CD4-positive, alpha-beta T cell treated with Interleukin-17A for 4 hours (primary cell): ENCODE results near the gene VGLL3.
"Not testable (repeated sequence)": the region's sequence is repeated elsewhere in the genome, so short reads cannot be mapped to it uniquely, and the experiment has no call there.

ENCODE experiments used
- DNase-seq: peaks from one replicate; pipeline ENCODE4 v3.0.0-alpha.2; 2020; ENCODE audit warnings: mixed read lengths

VGLL3 gene, protein sequence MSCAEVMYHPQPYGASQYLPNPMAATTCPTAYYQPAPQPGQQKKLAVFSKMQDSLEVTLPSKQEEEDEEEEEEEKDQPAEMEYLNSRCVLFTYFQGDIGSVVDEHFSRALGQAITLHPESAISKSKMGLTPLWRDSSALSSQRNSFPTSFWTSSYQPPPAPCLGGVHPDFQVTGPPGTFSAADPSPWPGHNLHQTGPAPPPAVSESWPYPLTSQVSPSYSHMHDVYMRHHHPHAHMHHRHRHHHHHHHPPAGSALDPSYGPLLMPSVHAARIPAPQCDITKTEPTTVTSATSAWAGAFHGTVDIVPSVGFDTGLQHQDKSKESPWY

DNA sequence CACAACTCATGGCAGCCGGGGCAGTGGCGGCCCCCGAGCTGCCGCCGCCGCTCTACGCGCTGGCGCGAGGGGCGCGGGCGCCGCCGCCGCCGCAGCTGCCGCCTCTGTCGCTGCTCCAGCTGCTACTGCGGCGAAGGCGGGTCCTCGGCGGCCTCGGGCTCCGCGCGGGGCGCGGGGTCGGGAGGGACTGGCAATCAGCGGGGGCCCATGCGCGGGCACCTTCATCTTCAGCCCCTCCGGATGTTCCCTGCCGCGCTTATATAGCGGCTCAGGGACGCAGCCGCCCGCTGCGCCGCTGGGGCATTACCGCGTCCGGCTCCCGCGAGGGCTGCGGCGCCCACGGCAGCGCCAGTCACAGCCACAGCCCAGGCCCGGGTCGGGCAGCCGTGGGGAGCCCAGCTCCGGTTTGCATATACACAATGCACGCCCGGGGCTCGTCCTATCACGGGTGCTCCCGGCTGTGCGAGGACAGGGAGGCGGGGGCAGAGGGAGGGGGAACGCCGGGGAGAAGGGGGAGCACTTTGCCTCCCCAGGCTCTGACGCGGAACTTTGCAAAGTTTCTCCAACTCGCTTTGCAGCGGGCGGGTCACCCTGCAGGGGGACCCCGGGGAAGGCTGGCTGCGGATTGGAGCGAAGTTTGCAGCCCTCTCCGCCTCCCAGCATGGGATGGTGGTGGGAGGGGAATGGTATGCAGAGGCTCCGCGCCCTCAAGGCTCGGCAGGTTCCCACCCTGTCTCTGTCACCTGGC, at the start of gene VGLL3:
TSS of gene VGLL3 (minus strand) at position 416 of the 748 bp plus-strand sequence. CDS start at position 10, 406 bp downstream.
- DNase-seq, result no peak

- DNase-seq, result no peak
These were observed 46.7 kb upstream of the VGLL3 start for GRCh38 chr3:87037652-87038051.

DNA sequence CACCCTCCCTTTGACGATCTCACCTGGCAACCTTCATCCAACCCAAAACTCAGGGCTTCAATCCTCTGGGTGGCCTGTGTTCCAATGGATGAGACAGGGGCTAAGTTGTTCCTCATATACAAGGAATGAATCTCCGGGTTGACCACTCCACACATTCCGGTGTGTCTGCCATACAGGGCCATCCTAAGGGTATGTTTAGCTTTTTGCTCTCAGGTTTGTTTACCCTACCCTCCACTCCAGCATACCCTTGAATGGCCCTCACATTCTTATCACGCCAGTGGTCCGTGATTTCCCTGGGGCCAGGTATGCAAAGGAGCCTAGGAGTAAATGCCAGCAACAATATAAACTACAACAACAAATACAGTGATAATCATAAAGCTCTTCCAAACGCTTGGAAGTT, 45.7 kb upstream of the VGLL3 start:
- DNase-seq, result no peak

GRCh38 chr3:87035339-87035738, 44.4 kb upstream of the VGLL3 start:
- no peak for DNase-seq

- DNase-seq, result no peak
These were observed 42.3 kb upstream of the VGLL3 start for GRCh38 chr3:87033205-87033604.

- DNase-seq, result no peak
These were observed 35.0 kb upstream of the VGLL3 start for GRCh38 chr3:87025661-87026645.

DNA sequence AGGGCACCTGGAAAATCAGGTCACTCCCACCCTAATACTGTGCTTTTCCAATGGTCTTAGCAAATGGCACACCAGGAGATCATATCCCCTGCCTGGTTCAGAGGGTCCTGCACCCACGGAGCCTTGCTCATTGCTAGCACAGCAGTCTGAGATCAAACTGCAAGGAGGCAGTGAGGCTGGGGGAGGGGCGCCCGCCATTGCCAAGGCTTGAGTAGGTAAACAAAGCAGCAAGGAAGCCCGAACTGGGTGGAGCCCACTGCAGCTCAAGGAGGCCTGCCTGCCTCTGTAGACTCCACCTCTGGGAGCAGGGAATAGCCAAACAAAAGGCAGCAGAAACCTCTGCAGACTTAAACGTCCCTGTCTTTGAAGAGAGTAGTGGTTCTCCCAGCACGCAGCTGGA, 26.4 kb upstream of the VGLL3 start:
- not testable (repeated sequence) for DNase-seq

- DNase-seq, result no peak
These were observed 18.3 kb upstream of the VGLL3 start for GRCh38 chr3:87009271-87009670.

DNA sequence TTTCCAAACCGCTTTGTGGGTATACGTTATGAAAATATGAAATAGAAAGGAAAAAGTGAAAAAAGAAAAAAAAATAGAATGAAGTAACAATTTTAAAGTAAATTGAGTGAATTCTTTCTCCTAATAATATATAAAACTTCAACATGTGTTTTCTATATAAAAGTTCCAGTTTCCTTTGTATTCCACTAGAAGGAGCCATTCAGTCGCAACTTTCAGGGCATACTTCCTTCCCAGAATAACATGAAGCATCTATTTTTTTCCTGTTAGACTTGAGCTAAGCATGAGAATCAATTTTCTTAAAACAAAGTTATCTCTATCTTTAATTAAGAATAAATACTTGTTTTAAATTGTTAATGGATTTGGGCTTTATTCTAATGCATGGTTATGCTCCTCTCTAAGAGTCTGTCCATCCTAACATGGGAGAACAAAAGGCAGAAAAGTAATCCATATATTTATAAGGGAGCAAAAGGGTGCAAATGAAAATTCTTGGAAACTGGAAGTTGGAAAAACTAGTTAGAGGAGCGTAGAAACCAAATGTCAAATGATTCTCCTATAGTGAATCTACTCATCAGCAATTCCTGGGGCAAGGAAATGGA, 16.0 kb upstream of the VGLL3 start:
- no peak for DNase-seq

DNA sequence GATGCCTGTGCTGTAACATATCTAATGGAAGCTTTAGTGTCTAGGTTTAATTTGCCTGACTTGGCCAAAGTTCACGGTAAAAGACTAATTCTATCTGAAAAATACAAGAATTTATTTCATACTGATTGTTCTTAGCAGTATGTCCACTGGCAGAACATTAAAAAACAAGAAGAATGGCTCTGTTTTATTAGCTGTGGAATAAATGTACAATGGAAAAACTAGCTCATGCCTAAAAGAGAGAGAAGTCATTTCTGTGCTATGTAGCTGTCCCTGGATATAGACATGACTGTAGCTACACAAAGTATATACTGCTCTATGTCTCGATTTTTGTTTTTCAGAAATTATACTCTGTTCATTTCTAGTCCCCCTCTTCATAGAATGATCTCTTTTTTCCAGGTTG, 13.9 kb upstream of the VGLL3 start:
- DNase-seq, result no peak

GRCh38 chr3:87002346-87002745, 11.4 kb upstream of the VGLL3 start:
- DNase-seq, result no peak

DNA sequence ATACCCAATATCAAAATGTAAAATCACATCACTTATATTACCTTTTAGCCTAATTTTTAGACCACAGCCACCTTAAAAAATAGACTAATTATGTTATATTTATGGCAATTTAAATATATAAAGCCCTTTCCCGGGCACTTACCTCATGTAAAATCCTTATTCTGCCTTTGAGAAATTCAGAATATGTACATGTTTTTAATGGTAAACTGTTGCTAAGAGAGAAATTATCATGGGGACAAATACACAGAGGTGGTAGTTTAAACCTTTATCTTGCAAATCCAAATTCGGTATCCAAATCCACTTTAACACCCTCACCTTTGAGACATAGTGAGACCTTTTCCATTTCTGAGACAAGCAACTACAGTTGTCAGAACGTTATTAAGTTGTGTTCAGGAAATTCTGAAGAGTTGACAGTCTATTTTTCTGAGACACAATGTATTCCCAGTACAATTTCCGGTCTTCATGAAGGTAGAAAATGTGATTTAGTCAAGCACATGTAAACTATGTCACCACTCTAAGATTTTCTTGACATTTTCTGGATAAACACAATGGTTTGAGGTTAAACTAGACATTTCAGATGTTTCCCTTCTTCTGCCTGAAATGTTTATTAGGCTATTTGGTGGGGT, 10.6 kb upstream of the VGLL3 start:
- no peak for DNase-seq

- DNase-seq, result no peak
These were observed 10.0 kb upstream of the VGLL3 start for GRCh38 chr3:87000940-87001339.

DNA sequence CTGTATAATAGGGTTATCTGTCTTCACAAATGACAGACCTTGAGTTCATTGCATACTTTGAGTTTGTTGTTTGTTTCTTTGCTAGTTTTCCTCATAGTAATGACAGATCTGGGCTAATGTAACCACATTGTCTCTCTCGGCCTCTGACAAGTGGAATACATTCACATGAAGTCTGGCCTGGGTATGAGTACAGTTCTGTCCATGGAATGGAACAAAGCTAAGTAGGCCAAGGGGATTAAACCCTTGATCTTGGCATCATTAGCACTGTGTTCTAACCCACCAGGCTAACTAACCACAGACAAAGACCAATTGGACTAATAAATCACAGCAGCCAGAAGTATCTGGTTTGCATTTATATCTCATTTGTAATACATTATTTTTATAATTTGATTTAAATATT, 7.6 kb upstream of the VGLL3 start:
- DNase-seq, result no peak

DNA sequence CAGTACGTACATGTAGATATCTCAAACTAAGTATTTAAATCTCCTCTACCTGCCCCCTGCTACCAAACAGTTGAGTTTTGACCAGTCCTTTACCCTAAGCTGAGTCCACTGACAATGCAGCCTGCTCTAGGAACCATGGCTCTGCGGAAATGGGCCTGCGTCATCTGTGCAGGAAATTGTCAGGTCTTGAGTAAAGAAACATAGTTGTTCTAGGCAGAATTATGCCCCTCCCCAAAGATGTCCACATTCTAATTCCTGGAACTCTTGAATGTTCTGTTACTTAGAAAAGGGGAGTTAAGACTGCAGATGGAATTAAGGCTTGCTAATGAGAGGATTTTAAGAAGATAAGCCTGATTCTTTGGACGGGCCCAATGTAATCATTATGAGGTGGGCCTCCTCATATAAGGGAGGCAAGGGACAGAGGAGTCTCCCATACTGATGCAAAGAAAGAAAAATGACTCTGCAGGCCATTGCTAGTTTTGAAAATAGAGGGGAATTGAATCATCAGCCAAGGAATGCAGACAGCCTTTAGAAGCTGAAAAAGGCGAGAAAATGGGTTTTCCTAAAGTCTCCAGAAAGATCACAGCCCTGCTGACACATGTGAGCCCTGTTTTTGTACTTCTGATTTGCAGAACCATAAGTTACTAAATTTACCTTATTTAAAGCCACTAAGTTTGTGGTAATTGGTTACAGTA, 5.5 kb upstream of the VGLL3 start:
- no peak for DNase-seq

DNA sequence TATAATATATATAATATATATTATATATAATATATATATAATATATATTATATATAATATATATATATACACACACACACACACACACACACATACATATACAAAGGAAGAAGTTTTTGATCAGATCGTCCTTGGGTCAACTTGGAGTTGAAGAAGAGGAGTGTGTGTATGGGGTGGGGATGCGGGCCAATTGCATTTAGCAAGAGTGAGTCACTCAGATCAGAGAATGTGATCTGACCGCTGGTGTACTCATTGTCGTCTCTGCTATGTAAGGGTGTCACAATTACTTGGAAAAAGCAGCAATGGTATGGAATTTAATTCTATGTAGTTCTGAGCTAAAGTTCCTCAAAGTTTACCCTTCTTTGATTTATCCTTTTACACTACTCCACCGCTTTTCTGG, 4.6 kb upstream of the VGLL3 start:
- DNase-seq, result no peak

GRCh38 chr3:86993704-86994103, 2.8 kb upstream of the VGLL3 start:
- no peak for DNase-seq

GRCh38 chr3:86991840-86992435, 989 bp upstream of the VGLL3 start:
- no peak for DNase-seq

- no peak for DNase-seq
These were observed 500 bp upstream of the VGLL3 start for GRCh38 chr3:86991482-86991815.

DNA sequence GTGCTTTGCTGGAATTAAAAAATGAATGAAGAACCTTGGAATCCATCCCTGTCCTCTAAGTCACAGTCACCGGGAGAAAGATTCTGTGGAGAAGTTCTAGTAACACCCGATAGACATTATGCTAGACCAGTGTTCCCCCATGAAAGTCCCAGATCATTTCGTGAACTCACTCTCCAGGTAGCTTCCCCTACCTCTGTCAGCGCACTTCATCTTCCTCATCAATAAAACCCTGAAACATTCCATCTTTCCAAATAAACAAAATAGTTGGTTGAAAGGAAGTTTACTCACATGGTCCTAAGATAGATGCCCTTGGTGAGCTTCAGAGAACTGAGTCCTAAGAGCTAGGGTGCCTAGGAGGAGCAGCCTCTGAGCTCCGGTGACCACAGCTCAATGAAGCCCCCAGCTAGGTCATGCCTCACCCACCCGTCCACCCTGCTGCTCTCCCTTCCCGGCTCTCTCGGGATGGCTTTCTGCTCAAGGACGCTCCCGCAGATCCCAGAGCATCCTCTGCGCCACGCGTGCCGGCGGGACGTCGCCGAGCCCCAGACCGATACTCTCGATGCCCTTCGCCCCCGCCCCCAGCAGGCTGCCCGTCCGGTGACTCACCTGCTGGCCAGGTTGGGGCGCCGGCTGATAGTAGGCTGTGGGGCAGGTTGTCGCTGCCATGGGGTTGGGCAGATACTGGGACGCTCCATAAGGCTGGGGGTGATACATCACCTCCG, 776 bp downstream of the VGLL3 start:
- DNase-seq, result no peak

DNA sequence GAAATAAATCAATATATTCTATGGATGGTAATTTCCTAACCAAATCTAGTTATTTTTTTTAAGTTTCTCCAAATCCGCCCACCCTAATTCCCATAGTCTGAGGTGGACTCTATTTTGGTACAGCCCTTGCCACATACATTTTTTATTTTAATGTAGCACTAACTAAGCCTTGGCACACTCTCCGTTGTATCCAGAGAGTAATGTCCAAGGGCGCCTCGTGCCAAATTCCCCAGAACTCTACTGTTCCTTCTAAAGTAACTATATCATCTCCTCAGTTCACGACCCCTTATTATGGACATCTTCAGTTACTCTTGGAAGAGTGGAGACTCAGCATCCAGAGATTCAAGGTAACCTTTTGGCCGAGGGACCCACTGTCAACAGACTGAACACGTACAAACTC, 1.3 kb downstream of the VGLL3 start:
- no peak for DNase-seq
